Measurements from ENCODE around the gene ELMO2.
A peak's percentile ranks its signal among the peaks of the same experiment; 100 is the strongest.

Gene ELMO2

DNA sequence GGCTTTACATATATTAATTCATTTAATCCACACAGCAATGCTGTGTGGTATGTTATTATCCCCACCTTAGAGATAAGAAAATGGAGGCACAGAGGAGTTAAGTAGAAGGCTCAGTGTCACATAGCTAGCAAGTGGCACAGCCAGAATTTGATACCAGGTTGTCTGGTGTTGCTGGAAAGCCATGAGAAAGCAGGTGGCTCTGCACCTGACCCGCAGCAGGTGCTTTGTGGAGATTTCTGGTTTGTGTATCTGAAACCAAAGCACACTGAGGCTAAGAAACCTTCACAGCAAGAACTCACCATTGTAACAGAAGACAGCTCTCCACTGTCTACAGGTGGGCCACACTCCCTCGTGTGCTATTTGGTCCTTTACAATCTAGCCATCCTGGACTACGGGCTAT lies 7.5 kb downstream of the ELMO2 start:
- no peak overlapping the region for H3K4me3 ChIP-seq (ENCODE audit: low read length)
- no peak overlapping the region for H2AFZ ChIP-seq (ENCODE audit: low read length)
- no peaks in the 10 kb centered on the region for H4K20me1 ChIP-seq (ENCODE audit: insufficient read depth, low read length)
- no peaks in the 10 kb centered on the region for H3K27me3 ChIP-seq (replicated peaks; ENCODE audit: insufficient read depth, low read length)
- H3K9me2 ChIP-seq (replicated peaks; ENCODE audit: insufficient read depth, low read length), result no peaks in the 10 kb centered on the region
- no peaks in the 10 kb centered on the region for H3K9me3 ChIP-seq (replicated peaks; ENCODE audit: insufficient read depth, low read length)
- H3K27ac ChIP-seq (ENCODE audit: low read length), result peak overlapping the region; percentile 58; the same call in 1 of the 2 replicates
- peaks cover 49% of the 10 kb centered on the region for H3K4me1 ChIP-seq (ENCODE audit: low read length)
- no peaks in the 10 kb centered on the region for H3K36me3 ChIP-seq (replicated peaks; ENCODE audit: insufficient read depth, low read length)
- peaks cover 47% of the 10 kb centered on the region for H3K79me2 ChIP-seq (ENCODE audit: low read length)
- peak overlapping the region; percentile 71; the same call in 1 of the 2 replicates for H3K4me2 ChIP-seq (ENCODE audit: low read depth, low read length)
- H3K9ac ChIP-seq (ENCODE audit: low read length), result no peak overlapping the region
- TF ChIP-seq, protein P1, sequence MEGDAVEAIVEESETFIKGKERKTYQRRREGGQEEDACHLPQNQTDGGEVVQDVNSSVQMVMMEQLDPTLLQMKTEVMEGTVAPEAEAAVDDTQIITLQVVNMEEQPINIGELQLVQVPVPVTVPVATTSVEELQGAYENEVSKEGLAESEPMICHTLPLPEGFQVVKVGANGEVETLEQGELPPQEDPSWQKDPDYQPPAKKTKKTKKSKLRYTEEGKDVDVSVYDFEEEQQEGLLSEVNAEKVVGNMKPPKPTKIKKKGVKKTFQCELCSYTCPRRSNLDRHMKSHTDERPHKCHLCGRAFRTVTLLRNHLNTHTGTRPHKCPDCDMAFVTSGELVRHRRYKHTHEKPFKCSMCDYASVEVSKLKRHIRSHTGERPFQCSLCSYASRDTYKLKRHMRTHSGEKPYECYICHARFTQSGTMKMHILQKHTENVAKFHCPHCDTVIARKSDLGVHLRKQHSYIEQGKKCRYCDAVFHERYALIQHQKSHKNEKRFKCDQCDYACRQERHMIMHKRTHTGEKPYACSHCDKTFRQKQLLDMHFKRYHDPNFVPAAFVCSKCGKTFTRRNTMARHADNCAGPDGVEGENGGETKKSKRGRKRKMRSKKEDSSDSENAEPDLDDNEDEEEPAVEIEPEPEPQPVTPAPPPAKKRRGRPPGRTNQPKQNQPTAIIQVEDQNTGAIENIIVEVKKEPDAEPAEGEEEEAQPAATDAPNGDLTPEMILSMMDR (IDR thresholded peaks at IDR 0.05; ENCODE audit: low read length), result no peak
- TF ChIP-seq EZH2 (optimal IDR thresholded peaks at IDR 0.05; ENCODE audit: low read depth, low read length) (no peak), EZH2phosphoT487 (IDR thresholded peaks at IDR 0.05; ENCODE audit: low read length) (no peak)
- peak; percentile 61 for DNase-seq
- H3F3A ChIP-seq (ENCODE audit: insufficient read depth, low read length), result peaks cover 37% of the 10 kb centered on the region

DNA sequence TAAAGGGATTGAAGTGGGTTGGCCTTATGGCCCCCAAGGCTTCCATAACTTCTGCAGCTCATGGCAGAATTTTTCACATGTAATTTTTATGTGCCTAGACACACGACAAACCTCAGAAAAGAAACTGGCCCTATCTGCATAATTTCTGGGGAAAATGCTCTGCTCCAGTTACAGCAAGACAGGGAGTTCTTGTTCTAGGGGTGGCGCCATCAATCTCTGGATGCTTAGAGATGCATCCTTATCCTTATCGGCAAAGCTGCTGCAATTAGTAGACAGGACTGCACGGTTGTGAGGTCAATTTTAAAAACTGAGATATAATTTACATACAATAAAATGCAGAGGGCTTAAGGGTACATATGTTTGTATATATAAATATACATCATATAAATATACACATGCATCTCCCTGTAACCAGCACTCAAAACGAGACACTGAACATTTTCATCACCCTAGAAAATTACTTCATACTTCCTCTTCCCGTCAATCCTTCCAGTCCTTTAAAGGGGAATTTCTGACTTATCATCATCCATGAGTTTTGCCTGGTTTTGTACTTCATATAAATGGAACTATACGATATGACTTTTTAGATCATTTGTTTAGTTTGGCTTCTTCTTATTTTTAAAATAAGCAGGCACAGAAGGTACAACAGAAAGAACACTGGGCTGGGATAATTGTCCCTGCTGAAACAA lies 10.2 kb downstream of the ELMO2 start:
- no peak overlapping the region for H3K4me3 ChIP-seq (ENCODE audit: low read length)
- peaks cover 30% of the 10 kb centered on the region for H3K79me2 ChIP-seq (ENCODE audit: low read length)
- no peak for DNase-seq
- H3K27ac ChIP-seq (ENCODE audit: low read length), result no peak overlapping the region
- no peak overlapping the region for H3K9ac ChIP-seq (ENCODE audit: low read length)
- H3K36me3 ChIP-seq (replicated peaks; ENCODE audit: insufficient read depth, low read length), result 0 out of 2 replicates have a peak, but pooled peaks cover 3% of the 10 kb centered on the region
- no peak overlapping the region for H3K4me2 ChIP-seq (ENCODE audit: low read depth, low read length)
- TF ChIP-seq EZH2phosphoT487 (IDR thresholded peaks at IDR 0.05; ENCODE audit: low read length), result no peak
- TF ChIP-seq, protein P1 (IDR thresholded peaks at IDR 0.05; ENCODE audit: low read length), result no peak
- no peak for TF ChIP-seq EZH2 (optimal IDR thresholded peaks at IDR 0.05; ENCODE audit: low read depth, low read length)
- H3K9me3 ChIP-seq (replicated peaks; ENCODE audit: insufficient read depth, low read length), result no peaks in the 10 kb centered on the region
- H4K20me1 ChIP-seq (ENCODE audit: insufficient read depth, low read length), result no peaks in the 10 kb centered on the region
- H3K27me3 ChIP-seq (replicated peaks; ENCODE audit: insufficient read depth, low read length), result no peaks in the 10 kb centered on the region
- H3K9me2 ChIP-seq (replicated peaks; ENCODE audit: insufficient read depth, low read length), result no peaks in the 10 kb centered on the region
- H3K4me1 ChIP-seq (ENCODE audit: low read length), result peaks cover 28% of the 10 kb centered on the region
- H2AFZ ChIP-seq (ENCODE audit: low read length), result no peak overlapping the region
- H3F3A ChIP-seq (ENCODE audit: insufficient read depth, low read length), result peaks cover 26% of the 10 kb centered on the region

DNA sequence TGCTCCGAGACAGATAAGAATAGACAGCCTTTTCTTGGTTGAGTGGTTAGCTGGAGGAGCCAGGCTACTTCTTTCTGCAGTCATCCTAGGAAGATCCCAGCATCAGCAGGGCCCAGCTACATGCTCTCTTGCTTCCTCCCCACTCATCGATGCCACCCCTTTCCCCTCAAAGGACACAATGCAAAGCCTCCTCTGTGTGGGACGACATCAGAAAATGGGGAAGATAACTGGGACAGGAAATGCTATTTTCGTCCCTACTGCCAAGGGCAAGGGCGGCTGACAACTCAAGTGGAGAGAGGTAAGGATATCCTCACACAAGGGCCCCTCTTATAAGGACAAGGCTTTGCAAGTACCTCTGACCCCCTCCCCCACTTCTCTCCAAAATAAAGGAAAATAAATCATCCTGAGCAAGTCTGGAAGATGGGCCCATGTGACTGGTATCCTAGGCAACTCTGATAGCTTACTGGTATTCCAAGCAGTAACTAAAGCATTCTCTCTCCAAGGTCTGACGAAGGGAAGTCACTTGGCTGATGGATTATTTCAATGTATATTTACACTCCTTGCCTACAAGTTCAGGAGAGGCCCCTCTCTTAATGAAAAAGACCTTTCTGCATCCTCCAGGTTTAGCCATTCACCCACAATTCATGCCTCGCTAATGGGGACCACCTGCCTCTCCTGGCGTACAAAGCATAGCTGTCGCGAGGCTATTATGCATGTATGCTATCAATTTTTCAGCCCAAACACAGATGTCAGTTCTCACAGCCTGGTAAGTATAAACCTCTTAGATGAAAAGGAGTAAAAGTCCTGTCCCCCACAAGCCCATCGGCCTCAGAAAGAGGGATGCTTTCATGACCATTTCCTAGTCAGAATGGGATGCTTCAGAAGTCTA lies 11.3 kb downstream of the ELMO2 start:
- DNase-seq, result no peak
- Histone ChIP-seq H3K79me2 (ENCODE audit: low read length) (peaks cover 20% of the 10 kb centered on the region), H3K9me2 (replicated peaks; ENCODE audit: insufficient read depth, low read length) (no peaks in the 10 kb centered on the region), H3K9me3 (replicated peaks; ENCODE audit: insufficient read depth, low read length) (no peaks in the 10 kb centered on the region), H3K4me2 (ENCODE audit: low read depth, low read length) (no peak overlapping the region), H3K4me1 (ENCODE audit: low read length) (peaks cover 17% of the 10 kb centered on the region), H3F3A (ENCODE audit: insufficient read depth, low read length) (peaks cover 16% of the 10 kb centered on the region), H3K36me3 (replicated peaks; ENCODE audit: insufficient read depth, low read length) (peaks cover 3% of the 10 kb centered on the region; the same call in 1 of the 2 replicates), H3K27me3 (replicated peaks; ENCODE audit: insufficient read depth, low read length) (no peaks in the 10 kb centered on the region), H2AFZ (ENCODE audit: low read length) (no peak overlapping the region), H4K20me1 (ENCODE audit: insufficient read depth, low read length) (no peaks in the 10 kb centered on the region), H3K9ac (ENCODE audit: low read length) (no peak overlapping the region), H3K27ac (ENCODE audit: low read length) (no peak overlapping the region), H3K4me3 (ENCODE audit: low read length) (no peak overlapping the region)
- TF ChIP-seq EZH2phosphoT487 (IDR thresholded peaks at IDR 0.05; ENCODE audit: low read length) (no peak), EZH2 (optimal IDR thresholded peaks at IDR 0.05; ENCODE audit: low read depth, low read length) (no peak)
- TF ChIP-seq, protein P1 (IDR thresholded peaks at IDR 0.05; ENCODE audit: low read length), result no peak
